Effector memory CD4-positive, alpha-beta T cell (primary cell): Measurements from ENCODE around the gene SGSM1.

Experiments
- DNase-seq, 3 donors: peaks; one replicate each; pipeline ENCODE4 v3.0.0-alpha.2; 2020
- H3K27ac ChIP-seq: 2 replicates; pipeline ENCODE4 v1.7.0; 2013; ENCODE audit warnings: mild to moderate bottlenecking, low read length, moderate library complexity; ENCODE audit not compliant: insufficient read depth, poor library complexity, severe bottlenecking
- H3K27me3 ChIP-seq: replicated peaks from 2 replicates; pipeline ENCODE4 v1.7.0; 2013; ENCODE audit warnings: mild to moderate bottlenecking, low read length; ENCODE audit not compliant: insufficient read depth, control insufficient read depth, poor library complexity, severe bottlenecking
- H3K36me3 ChIP-seq: 2 replicates; pipeline ENCODE4 v1.7.0; 2013; ENCODE audit warnings: mild to moderate bottlenecking, low read length, moderate library complexity; ENCODE audit not compliant: control insufficient read depth, insufficient read depth
- H3K4me1 ChIP-seq: 2 replicates; pipeline ENCODE4 v1.7.0; 2013; ENCODE audit warnings: low read length, mild to moderate bottlenecking; ENCODE audit not compliant: control insufficient read depth, insufficient read depth, poor library complexity, severe bottlenecking
- H3K4me3 ChIP-seq: 2 replicates; pipeline ENCODE4 v1.7.0; 2013; ENCODE audit warnings: low read length, low read depth, mild to moderate bottlenecking; ENCODE audit not compliant: insufficient read depth, poor library complexity, severe bottlenecking
- H3K9me3 ChIP-seq: 2 replicates; pipeline ENCODE4 v1.7.0; 2013; ENCODE audit warnings: mild to moderate bottlenecking, low read length, moderate library complexity; ENCODE audit not compliant: control insufficient read depth

SGSM1 gene

GRCh38 chr22:24823787-24824186 lies 17.8 kb downstream of the SGSM1 start:
- H3K4me3 ChIP-seq: no peak overlapping the region
- H3K4me1 ChIP-seq: no peaks in the 10 kb centered on the region
- no peak for DNase-seq
- H3K9me3 ChIP-seq: no peaks in the 10 kb centered on the region
- H3K27ac ChIP-seq: no peak overlapping the region
- no peaks in the 10 kb centered on the region for H3K27me3 ChIP-seq
- H3K36me3 ChIP-seq: no peaks in the 10 kb centered on the region

- Histone ChIP-seq H3K27me3 (no peaks in the 10 kb centered on the region), H3K36me3 (no peaks in the 10 kb centered on the region), H3K4me3 (no peak overlapping the region), H3K9me3 (no peaks in the 10 kb centered on the region), H3K27ac (no peak overlapping the region), H3K4me1 (no peaks in the 10 kb centered on the region)
- no peak for DNase-seq
These were observed 18.2 kb downstream of the SGSM1 start for GRCh38 chr22:24824250-24824649.

- Histone ChIP-seq H3K4me3 (no peak overlapping the region), H3K27ac (no peak overlapping the region), H3K9me3 (no peaks in the 10 kb centered on the region), H3K4me1 (no peaks in the 10 kb centered on the region), H3K27me3 (no peaks in the 10 kb centered on the region), H3K36me3 (no peaks in the 10 kb centered on the region)
- no peak for DNase-seq
These were observed 18.9 kb downstream of the SGSM1 start for GRCh38 chr22:24824915-24825314.

- H3K9me3 ChIP-seq: no peaks in the 10 kb centered on the region
- no peaks in the 10 kb centered on the region for H3K4me1 ChIP-seq
- no peak overlapping the region for H3K4me3 ChIP-seq
- no peak for DNase-seq
- H3K27me3 ChIP-seq: no peaks in the 10 kb centered on the region
- no peaks in the 10 kb centered on the region for H3K36me3 ChIP-seq
- H3K27ac ChIP-seq: no peak overlapping the region
These were observed 20.8 kb downstream of the SGSM1 start for GRCh38 chr22:24826710-24827285.

GRCh38 chr22:24827296-24827695 lies 21.3 kb downstream of the SGSM1 start:
- no peaks in the 10 kb centered on the region for H3K4me1 ChIP-seq
- no peaks in the 10 kb centered on the region for H3K36me3 ChIP-seq
- DNase-seq: no peak
- H3K9me3 ChIP-seq: no peaks in the 10 kb centered on the region
- no peak overlapping the region for H3K27ac ChIP-seq
- no peak overlapping the region for H3K4me3 ChIP-seq
- H3K27me3 ChIP-seq: no peaks in the 10 kb centered on the region

- no peaks in the 10 kb centered on the region for H3K27me3 ChIP-seq
- H3K4me1 ChIP-seq: no peaks in the 10 kb centered on the region
- no peaks in the 10 kb centered on the region for H3K36me3 ChIP-seq
- H3K4me3 ChIP-seq: no peak overlapping the region
- no peaks in the 10 kb centered on the region for H3K9me3 ChIP-seq
- DNase-seq: no peak
- H3K27ac ChIP-seq: no peak overlapping the region
These were observed 24.4 kb downstream of the SGSM1 start for GRCh38 chr22:24830205-24830979.

GRCh38 chr22:24831687-24832086 lies 25.7 kb downstream of the SGSM1 start:
- Histone ChIP-seq H3K4me3 (no peak overlapping the region), H3K36me3 (no peaks in the 10 kb centered on the region), H3K4me1 (no peaks in the 10 kb centered on the region), H3K9me3 (no peaks in the 10 kb centered on the region), H3K27me3 (no peaks in the 10 kb centered on the region), H3K27ac (no peak overlapping the region)
- DNase-seq: no peak

GRCh38 chr22:24833881-24834495 lies 28.0 kb downstream of the SGSM1 start:
- H3K27me3 ChIP-seq: no peaks in the 10 kb centered on the region
- no peaks in the 10 kb centered on the region for H3K9me3 ChIP-seq
- no peak overlapping the region for H3K4me3 ChIP-seq
- no peak overlapping the region for H3K27ac ChIP-seq
- no peaks in the 10 kb centered on the region for H3K4me1 ChIP-seq
- DNase-seq: no peak
- no peaks in the 10 kb centered on the region for H3K36me3 ChIP-seq

- DNase-seq: no peak
- no peaks in the 10 kb centered on the region for H3K4me1 ChIP-seq
- H3K4me3 ChIP-seq: no peak overlapping the region
- H3K36me3 ChIP-seq: no peaks in the 10 kb centered on the region
- H3K9me3 ChIP-seq: no peaks in the 10 kb centered on the region
- no peaks in the 10 kb centered on the region for H3K27me3 ChIP-seq
- H3K27ac ChIP-seq: no peak overlapping the region
These were observed 29.0 kb downstream of the SGSM1 start for GRCh38 chr22:24834845-24835570.

- Histone ChIP-seq H3K27ac (no peak overlapping the region), H3K4me1 (no peaks in the 10 kb centered on the region), H3K27me3 (no peaks in the 10 kb centered on the region), H3K36me3 (no peaks in the 10 kb centered on the region), H3K4me3 (no peak overlapping the region), H3K9me3 (no peaks in the 10 kb centered on the region)
- DNase-seq: no peak
These were observed 30.3 kb downstream of the SGSM1 start for GRCh38 chr22:24836282-24836681.
